NCI-H2227 (cell line): ENCODE results near the gene UBE3D.
"Not testable (repeated sequence)": the region's sequence is repeated elsewhere in the genome, so short reads cannot be mapped to it uniquely, and the experiment has no call there.

Source experiments
- DNase-seq: peaks from one replicate; lab custom pipeline; 2025; ENCODE audit not compliant: unreplicated experiment; lab: John Stamatoyannopoulos, UW

Gene UBE3D

DNA sequence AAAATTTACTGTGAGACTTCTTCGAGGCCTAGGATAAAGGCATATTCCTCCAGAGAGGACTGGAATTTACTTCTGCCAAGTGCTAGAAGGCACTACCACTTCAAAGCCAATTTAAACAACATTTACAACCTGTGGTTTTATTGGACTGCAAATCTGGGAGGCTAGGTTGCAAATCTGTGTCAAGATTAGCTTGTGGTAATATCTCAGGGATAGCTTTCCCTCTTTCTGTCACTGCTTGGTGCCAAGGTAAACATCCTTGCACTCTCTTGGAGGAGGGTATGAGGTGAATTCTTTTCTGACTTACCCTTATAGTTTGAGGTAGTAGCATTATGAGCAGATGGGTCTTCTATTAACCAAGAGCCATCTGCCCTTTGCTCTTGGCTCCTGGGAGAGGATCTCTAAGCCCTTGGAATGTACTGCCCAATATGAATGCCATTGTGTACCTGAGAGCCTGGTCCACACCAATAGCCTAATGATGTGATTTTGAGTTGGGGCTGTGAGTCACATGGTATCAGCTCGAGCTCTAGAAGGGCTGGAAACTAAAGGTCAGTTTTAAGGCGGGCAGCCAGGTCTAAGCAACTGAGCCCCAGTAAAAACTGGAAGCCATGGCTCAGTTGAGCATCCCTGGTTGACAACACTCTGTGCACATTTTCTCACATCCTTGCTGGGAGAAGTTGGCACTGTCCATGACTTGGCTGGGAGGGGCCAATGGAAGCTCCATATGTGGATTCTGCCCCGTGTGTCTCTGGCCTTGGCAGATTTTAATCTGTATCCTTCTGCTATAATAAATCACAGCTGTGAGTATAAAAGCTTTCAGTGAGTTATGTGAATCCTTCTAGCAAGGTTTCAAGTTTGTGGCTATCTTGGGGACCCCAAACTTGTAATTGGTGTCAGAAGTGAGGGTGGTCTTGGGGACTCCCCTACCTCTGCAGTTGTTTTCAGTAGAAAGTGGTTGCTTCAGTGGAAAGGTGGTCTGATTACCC, 188.1 kb downstream of the UBE3D start:
- no peak for DNase-seq

DNA sequence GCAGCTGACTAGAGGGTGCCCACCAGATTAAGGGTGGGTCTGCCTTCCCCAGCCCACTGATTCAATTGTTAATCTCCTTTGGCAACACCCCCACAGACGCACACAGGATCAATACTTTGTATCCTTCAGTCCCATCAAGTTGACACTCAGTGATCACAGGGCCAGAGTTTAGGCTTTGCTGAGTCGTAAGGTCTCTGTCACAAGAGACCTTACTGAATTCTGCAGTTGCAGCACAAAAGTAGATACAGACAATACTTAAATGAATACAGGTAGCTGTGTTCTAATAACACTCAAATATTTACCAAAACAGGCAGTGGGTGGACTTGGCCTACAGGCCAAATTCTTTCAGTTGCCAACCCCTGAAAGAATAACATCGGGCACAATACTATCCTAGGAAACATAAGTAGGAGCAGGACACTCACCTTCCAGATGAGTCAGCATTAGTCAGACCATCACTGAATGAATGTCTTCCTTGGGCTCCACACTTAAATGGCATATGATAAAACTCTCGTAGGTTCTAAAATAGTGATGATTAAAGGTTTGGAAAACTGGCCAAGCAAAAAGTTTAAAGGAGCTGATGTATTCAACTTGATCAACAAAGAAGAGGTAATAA, 190.0 kb downstream of the UBE3D start:
- no peak for DNase-seq

- no peak for DNase-seq
Observed at GRCh38 chr6:82874867-82875266, 190.8 kb downstream of the UBE3D start.

- DNase-seq: no peak
Observed at GRCh38 chr6:82872185-82872584, 193.5 kb downstream of the UBE3D start.

- no peak for DNase-seq
Observed at GRCh38 chr6:82870582-82871172, 195.0 kb downstream of the UBE3D start.

GRCh38 chr6:82869493-82869892, 196.1 kb downstream of the UBE3D start:
- DNase-seq: no peak

GRCh38 chr6:82867946-82868345, 197.7 kb downstream of the UBE3D start:
- no peak for DNase-seq

DNA sequence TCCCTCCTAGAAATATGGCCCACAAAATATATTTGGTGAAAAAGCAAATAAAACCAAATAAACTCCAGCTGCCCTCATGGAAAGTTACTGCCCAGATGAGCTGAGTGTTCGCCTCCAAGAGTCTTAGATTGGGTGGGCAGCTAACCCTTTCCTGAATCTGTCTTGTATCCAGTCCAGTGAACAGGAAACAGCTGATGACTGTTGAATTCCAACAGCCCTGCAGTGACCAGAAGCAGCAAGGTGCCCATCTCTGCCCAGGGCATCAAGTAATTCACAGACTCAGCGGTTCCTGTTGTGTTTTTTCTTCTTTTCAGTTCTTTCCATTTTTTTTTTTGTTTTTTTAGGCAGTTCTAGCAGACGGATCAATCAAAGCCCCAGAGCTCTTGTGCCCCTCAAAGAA, 199.2 kb downstream of the UBE3D start:
- no peak for DNase-seq

- DNase-seq: no peak
Observed at GRCh38 chr6:82865461-82865860, 200.2 kb downstream of the UBE3D start.

DNA sequence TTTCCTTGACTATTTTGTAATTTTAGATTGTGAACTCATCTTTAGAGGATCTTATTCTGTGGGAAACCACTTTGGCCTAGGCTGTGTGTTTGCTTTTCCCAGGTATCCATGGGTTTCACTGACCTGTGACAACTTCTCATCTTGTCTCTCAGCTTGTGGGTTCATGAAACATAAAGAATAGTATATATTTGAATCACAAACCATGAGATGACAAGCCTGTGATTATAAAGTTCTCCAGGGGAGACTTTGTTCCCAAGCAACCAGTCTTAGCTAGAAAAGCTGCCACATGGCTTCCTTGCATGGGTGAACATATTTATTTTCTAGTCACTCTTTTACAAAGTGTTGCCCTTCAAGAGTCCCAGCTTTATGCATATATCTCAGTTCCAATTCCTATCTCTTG, 201.9 kb downstream of the UBE3D start:
- DNase-seq: no peak

- DNase-seq: no peak
Observed at GRCh38 chr6:82862543-82862942, 203.1 kb downstream of the UBE3D start.

DNA sequence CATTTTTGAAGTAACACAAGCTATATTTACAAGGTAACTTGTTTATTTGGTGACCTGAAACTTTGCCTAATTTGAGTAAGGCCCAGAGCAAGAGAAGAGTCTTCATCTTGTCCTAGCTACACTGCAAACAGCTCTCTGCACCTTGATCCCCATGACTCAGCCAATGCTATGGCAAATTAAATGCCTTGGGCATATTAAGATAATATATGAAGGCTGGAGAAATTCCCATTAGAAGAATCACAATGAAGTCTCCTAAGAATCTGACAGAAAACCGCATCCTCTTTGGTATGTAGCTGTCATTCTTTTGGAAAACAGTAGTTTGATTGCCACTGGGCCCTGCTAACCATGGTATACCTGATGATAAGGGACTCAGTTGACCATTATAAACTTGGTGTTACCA, 204.5 kb downstream of the UBE3D start:
- DNase-seq: no peak

GRCh38 chr6:82856077-82856476, 209.6 kb downstream of the UBE3D start:
- not testable (repeated sequence) for DNase-seq

DNA sequence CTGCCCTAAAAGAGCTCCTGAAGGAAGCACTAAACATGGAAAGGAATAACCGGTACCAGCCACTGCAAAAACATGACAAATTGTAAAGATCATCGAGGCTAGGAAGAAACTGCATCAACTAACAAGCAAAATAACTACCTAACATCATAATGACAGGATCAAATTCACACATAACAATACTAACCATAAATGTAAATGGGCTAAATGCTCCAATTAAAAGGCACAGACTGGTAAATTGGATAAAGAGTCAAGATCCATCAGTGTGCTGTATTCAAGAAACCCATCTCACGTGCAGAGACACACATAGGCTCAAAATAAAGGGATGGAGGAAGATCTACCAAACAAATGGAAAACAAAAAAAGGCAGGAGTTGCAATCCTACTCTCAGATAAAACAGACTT, 212.7 kb downstream of the UBE3D start:
- not testable (repeated sequence) for DNase-seq

GRCh38 chr6:82843291-82843885, 222.3 kb downstream of the UBE3D start:
- DNase-seq: no peak

- DNase-seq: no peak
Observed at GRCh38 chr6:82842721-82843120, 222.9 kb downstream of the UBE3D start.
